GM12878 (cell line): ENCODE measurements around the gene SESN1. TPM values are rescaled to one million over a fixed set of nuclear protein-coding genes. Genes with fewer than 3 reads are reported as not detected.

Experiments
- ATAC-seq: fragments of 200-7000 bp; cut with Tn5 transposase; 3 replicates; pipeline ENCODE4 v1.9.1; 2020; ENCODE audit warnings: mild to moderate bottlenecking, moderate library complexity
- BruUV-seq: library from RNA; stranded (reverse); fragments of 400-500 nt; replicated peaks from 2 replicates; lab custom pipeline; 2021; lab: Mats Ljungman, UMichigan
- CTCF ChIA-PET: fragments of 300-600 bp; sonication (Branson Sonifier 250); formaldehyde crosslinking; extraction: SDS; loops from one replicate; lab custom pipeline; 2021; ENCODE audit warnings: inconsistent platforms; lab: Yijun Ruan, JAX
- POLR2A ChIA-PET: fragments of 350-600 bp; formaldehyde crosslinking; extraction: SDS; loops from one replicate; lab custom pipeline; 2021; ENCODE audit warnings: inconsistent platforms; lab: Charles Lee
- RAD21 ChIA-PET: fragments of 300-600 bp; sonication (Branson Sonifier 250); formaldehyde crosslinking; loops from one replicate; lab custom pipeline; 2023; ENCODE audit warnings: antibody characterized with exemption; ENCODE audit not compliant: unreplicated experiment; lab: Charles Lee
- SMC1A ChIA-PET: fragments of 300-600 bp; sonication (Branson Sonifier 250); formaldehyde crosslinking; loops from one replicate; lab custom pipeline; 2023; ENCODE audit not compliant: unreplicated experiment, uncharacterized antibody; lab: Charles Lee
- DNase-seq: peaks from one replicate; pipeline ENCODE4 v3.0.0-alpha.2; 2011; ENCODE audit warnings: low read depth, low spot score
- FAIRE-seq: peaks from 3 replicates; lab custom pipeline; 2011; peaks lifted over from hg19 to GRCh38; lab: Jason Lieb, UNC
- H2AFZ ChIP-seq: 2 replicates; pipeline ENCODE4 v1.6.0; 2011; ENCODE audit warnings: low read depth, low read length, control low read depth; ENCODE audit not compliant: control insufficient read depth
- H3K27ac ChIP-seq: 2 replicates; pipeline ENCODE4 v1.5.1; 2011; ENCODE audit warnings: control low read depth; ENCODE audit not compliant: control insufficient read depth, insufficient read depth
- H3K27me3 ChIP-seq, 2 experiments: replicated peaks in 1 of 2; 2 replicates each; pipeline versions ENCODE4 v1.6.0 to v1.6.1; 2011; ENCODE audit warnings: low read length in 1 of 2; ENCODE audit not compliant: control insufficient read depth in 2 of 2, insufficient read depth in 2 of 2
- H3K36me3 ChIP-seq, 2 experiments: 2 replicates each; pipeline ENCODE4 v1.5.1; 2011; ENCODE audit warnings: low read length in 1 of 2; ENCODE audit not compliant: control insufficient read depth in 2 of 2, insufficient read depth in 2 of 2
- H3K4me1 ChIP-seq: 2 replicates; pipeline ENCODE4 v1.6.1; 2011; ENCODE audit warnings: mild to moderate bottlenecking, low read length, moderate library complexity, mixed read lengths; ENCODE audit not compliant: control insufficient read depth, insufficient read depth
- H3K4me2 ChIP-seq: 2 replicates; pipeline ENCODE4 v1.6.0; 2011; ENCODE audit warnings: control low read depth; ENCODE audit not compliant: control insufficient read depth, insufficient read depth
- H3K4me3 ChIP-seq: fragments of 200-600 bp; sonication (generic); 2 replicates; pipeline ENCODE4 v1.5.1; 2016
- H3K79me2 ChIP-seq: 2 replicates; pipeline ENCODE4 v1.6.0; 2011; ENCODE audit warnings: low read length; ENCODE audit not compliant: control insufficient read depth, insufficient read depth
- H3K9ac ChIP-seq: 2 replicates; pipeline ENCODE4 v1.8.0; 2011; ENCODE audit warnings: low read length, control low read depth, mixed read lengths; ENCODE audit not compliant: control insufficient read depth, insufficient read depth
- H3K9me3 ChIP-seq: replicated peaks from 3 replicates; pipeline ENCODE4 v1.5.1; 2011; ENCODE audit warnings: mild to moderate bottlenecking, low read length; ENCODE audit not compliant: control insufficient read depth, insufficient read depth
- H4K20me1 ChIP-seq: 2 replicates; pipeline ENCODE4 v1.6.0; 2011; ENCODE audit not compliant: control insufficient read depth, insufficient read depth
- BRCA1 ChIP-seq: IDR thresholded peaks from 2 replicates; pipeline ENCODE4 v1.6.1; 2011; ENCODE audit warnings: low read depth, low read length, improper control_type of control experiment
- CEBPZ ChIP-seq: fragments of 150-350 bp; IDR thresholded peaks from 2 replicates; pipeline ENCODE4 v1.6.1; 2016; ENCODE audit warnings: low read depth, low read length
- CTCF ChIP-seq, 3 experiments: IDR thresholded peaks in 2 of 3; conservative IDR thresholded peaks in 1 of 3; 2 replicates each; pipeline ENCODE4 v1.5.1; 2011; ENCODE audit warnings: low read depth in 3 of 3, low read length in 3 of 3, mild to moderate bottlenecking in 3 of 3, control low read depth in 2 of 3, moderate library complexity in 2 of 3, inconsistent platforms in 1 of 3, mixed read lengths in 1 of 3; ENCODE audit not compliant: control insufficient read depth in 2 of 3, insufficient read depth in 1 of 3; ENCODE audit errors: extremely low read depth in 1 of 3
- ESRRA ChIP-seq: IDR thresholded peaks from 2 replicates; pipeline ENCODE4 v1.6.1; 2012; ENCODE audit warnings: mild to moderate bottlenecking, low read length, improper control_type of control experiment
- GATAD2B ChIP-seq: fragments of 450-650 bp; conservative IDR thresholded peaks from 2 replicates; pipeline ENCODE4 v1.6.1; 2017; ENCODE audit warnings: low read depth, mild to moderate bottlenecking, moderate library complexity
- NFYB ChIP-seq: IDR thresholded peaks from 2 replicates; pipeline ENCODE4 v1.6.1; 2011; ENCODE audit warnings: low read depth, mild to moderate bottlenecking, low read length, improper control_type of control experiment, moderate library complexity; ENCODE audit not compliant: insufficient read depth
- PAX5 ChIP-seq: IDR thresholded peaks from 2 replicates; pipeline ENCODE4 v1.6.1; 2011; ENCODE audit warnings: low read depth, low read length, borderline replicate concordance
- POLR2A ChIP-seq: IDR thresholded peaks from 2 replicates; pipeline ENCODE4 v1.6.1; 2011; ENCODE audit warnings: low read depth, mild to moderate bottlenecking, low read length
- POLR2AphosphoS2 ChIP-seq: IDR thresholded peaks from 2 replicates; pipeline ENCODE4 v1.6.1; 2011; ENCODE audit warnings: low read depth, mild to moderate bottlenecking, low read length, improper control_type of control experiment, moderate library complexity
- POLR2AphosphoS5 ChIP-seq: IDR thresholded peaks from 2 replicates; pipeline ENCODE4 v1.6.1; 2011; ENCODE audit warnings: mild to moderate bottlenecking, low read length, inconsistent platforms
- RB1 ChIP-seq: fragments of 450-650 bp; formaldehyde crosslinking; IDR thresholded peaks from 2 replicates; pipeline ENCODE4 v1.6.1; 2017; ENCODE audit warnings: mild to moderate bottlenecking, borderline replicate concordance
- REST ChIP-seq: IDR thresholded peaks from 2 replicates; pipeline ENCODE4 v1.6.1; 2012; ENCODE audit warnings: mild to moderate bottlenecking, low read depth, low read length
- TARDBP ChIP-seq: IDR thresholded peaks from 2 replicates; pipeline ENCODE4 v1.6.1; 2016; ENCODE audit warnings: borderline replicate concordance
- ZBED1 ChIP-seq: IDR thresholded peaks from 2 replicates; pipeline ENCODE4 v1.6.1; 2016; ENCODE audit warnings: borderline replicate concordance
- ZNF207 ChIP-seq: fragments of 450-650 bp; IDR thresholded peaks from 2 replicates; pipeline ENCODE4 v1.6.1; 2014; ENCODE audit warnings: antibody characterized with exemption, mild to moderate bottlenecking, borderline replicate concordance
- ZNF384 ChIP-seq: IDR thresholded peaks from 2 replicates; pipeline ENCODE4 v1.6.1; 2012; ENCODE audit warnings: low read depth, mild to moderate bottlenecking, low read length, improper control_type of control experiment, borderline replicate concordance
- in situ Hi-C: fragments of 300-500 bp; cut with MboI; formaldehyde crosslinking; loops from 9 replicates; pipeline ENCODE4 v1.14.3; 2018; ENCODE audit warnings: mixed read lengths
- intact Hi-C: fragments of 100-400 bp; cut with micrococcal nuclease; formaldehyde crosslinking; loops from one replicate; pipeline ENCODE4 v1.14.2; 2022; ENCODE audit not compliant: unreplicated experiment
- polyA plus RNA-seq, 11 experiments: library from polyadenylated mRNA; depleted of rRNA in 4 of 11; unstranded in 6 of 11; stranded (reverse) in 5 of 11; fragments of >200 nt; fragmentation: Nextera tagmentation in 4 of 11; fragmentation: Illumina TruSeq in 1 of 11; extraction: Ambion mirVana in 4 of 11; extraction: Trizol in 1 of 11; gene quantifications; 1 replicate in 1 of 11; 2 replicates in 10 of 11; pipeline versions ENCODE4 v1.2.1 to v1.2.3, GENCODE V29; 2011 to 2016; ENCODE audit warnings: inconsistent platforms in 2 of 11, missing spikeins in 2 of 11, low read depth in 1 of 11
- total RNA-seq, 4 experiments: library from RNA; depleted of rRNA in 3 of 4; stranded (reverse); fragments of >200 nt in 3 of 4; fragmentation: Illumina TruSeq in 1 of 4; extraction: Trizol in 1 of 4; gene quantifications; 2 replicates each; pipeline versions ENCODE4 v1.2.1 to v1.2.3, GENCODE V29; 2013 to 2021

Gene SESN1
- total and polyA plus RNA-seq, 10 of the 15 experiments (the other 5 are each of a cell fraction or from before 2014, with no cell fraction given), result 1.3 to 13.0 (median 3.3) TPM

GRCh38 chr6:109058620-109059019 is 36.0 kb downstream of the SESN1 start (continued):
- TF ChIP-seq ZBED1 (no peak), ESRRA (no peak), POLR2AphosphoS5 (no peak), CEBPZ (no peak), NFYB (no peak), GATAD2B (no peak), PAX5 (no peak), TARDBP (no peak), ZNF384 (no peak), RB1 (no peak)

- Histone ChIP-seq H2AFZ (no peak overlapping the region), H3K4me1 (peaks cover 13% of the 10 kb centered on the region), H3K27me3 (no peaks in the 10 kb centered on the region; a peak in 1 of 4 replicates), H4K20me1 (no peaks in the 10 kb centered on the region), H3K4me2 (no peak overlapping the region), H3K36me3 (no peaks in the 10 kb centered on the region), H3K27ac (no peak overlapping the region), H3K9me3 (no peaks in the 10 kb centered on the region), H3K4me3 (no peak overlapping the region), H3K9ac (no peak overlapping the region), H3K79me2 (no peaks in the 10 kb centered on the region)
- in situ Hi-C loops (no loop called here), intact Hi-C loops (no loop called here)
- SMC1A ChIA-PET, result no interaction called here
- CTCF ChIA-PET, result interaction anchor here (0.8 to 1.3 kb wide), 3 partner anchors 17 to 25 kb away, joined by 3 to 9 read pairs (median 3); no protein-coding TSS in a partner anchor
- ATAC-seq (no peak), DNase-seq (no peak), FAIRE-seq (no peak)
- POLR2A ChIA-PET, result no interaction called here
- no TSS peak for BruUV-seq
- RAD21 ChIA-PET, result no interaction called here
- TF ChIP-seq POLR2AphosphoS2 (no peak), BRCA1 (no peak), ZNF207 (no peak), REST (no peak), POLR2A (no peak), CTCF (IDR thresholded peaks at IDR 0.05 in 2 of 3, conservative IDR thresholded peaks at IDR 0.05 in 1 of 3; ENCODE audit: control insufficient read depth in 2 of 3, extremely low read depth in 1 of 3, insufficient read depth in 1 of 3, low read depth in 3 of 3, low read length in 3 of 3) (no peak)
Measured at GRCh38 chr6:109056661-109057060, 38.0 kb downstream of the SESN1 start.
